Measurements from ENCODE around the gene CAB39. TPM values are rescaled to one million over a fixed set of nuclear protein-coding genes. Genes with fewer than 3 reads are reported as not detected.

The CAB39 gene
- total RNA-seq, 1 donor from 2014 or later: 78.9 TPM

- H3K4me1 ChIP-seq: no peaks in the 10 kb centered on the region
- H3K27me3 ChIP-seq: peaks cover 24% of the 10 kb centered on the region
- ATAC-seq (peak; percentile 67), DNase-seq (peak; percentile 78)
- H3K36me3 ChIP-seq: no peaks in the 10 kb centered on the region
- intact Hi-C loops (cut with DNase I): no loop called here
- TF ChIP-seq CTCF (IDR thresholded peaks at IDR 0.05): peak; percentile 94
- no peak overlapping the region for H3K4me3 ChIP-seq
- H3K9me3 ChIP-seq: no peaks in the 10 kb centered on the region
- H3K27ac ChIP-seq: no peak overlapping the region
Measured at GRCh38 chr2:230849633-230850357, 137.2 kb downstream of the CAB39 start.

- Histone ChIP-seq H3K27ac (no peak overlapping the region), H3K4me1 (no peaks in the 10 kb centered on the region), H3K4me3 (no peak overlapping the region), H3K9me3 (no peaks in the 10 kb centered on the region), H3K36me3 (no peaks in the 10 kb centered on the region), H3K27me3 (peaks cover 25% of the 10 kb centered on the region)
- intact Hi-C loops (cut with DNase I): no loop called here
- ATAC-seq: no peak
- DNase-seq: no peak
- no peak for TF ChIP-seq CTCF (IDR thresholded peaks at IDR 0.05)
Measured at GRCh38 chr2:230850358-230850658, 137.7 kb downstream of the CAB39 start.

- Histone ChIP-seq H3K27ac (no peak overlapping the region), H3K4me3 (no peak overlapping the region), H3K9me3 (no peaks in the 10 kb centered on the region), H3K27me3 (peaks cover 38% of the 10 kb centered on the region), H3K4me1 (no peaks in the 10 kb centered on the region), H3K36me3 (no peaks in the 10 kb centered on the region)
- DNase-seq (no peak), ATAC-seq (no peak)
- TF ChIP-seq CTCF (IDR thresholded peaks at IDR 0.05): no peak
- intact Hi-C loops (cut with DNase I): no loop called here
Measured at GRCh38 chr2:230852113-230852512, 139.5 kb downstream of the CAB39 start.

GRCh38 chr2:230861552-230862255 lies 149.1 kb downstream of the CAB39 start:
- H3K36me3 ChIP-seq: no peaks in the 10 kb centered on the region
- no peak overlapping the region for H3K4me3 ChIP-seq
- H3K27me3 ChIP-seq: peaks cover 33% of the 10 kb centered on the region
- DNase-seq: no peak
- H3K27ac ChIP-seq: no peak overlapping the region
- peaks cover 9% of the 10 kb centered on the region for H3K4me1 ChIP-seq
- no peak for ATAC-seq
- intact Hi-C loops (cut with DNase I): no loop called here
- no peak for TF ChIP-seq CTCF (IDR thresholded peaks at IDR 0.05)
- no peaks in the 10 kb centered on the region for H3K9me3 ChIP-seq

- H3K36me3 ChIP-seq: no peaks in the 10 kb centered on the region
- DNase-seq: no peak
- H3K27me3 ChIP-seq: peaks cover 29% of the 10 kb centered on the region
- no peak for ATAC-seq
- no peak for TF ChIP-seq CTCF (IDR thresholded peaks at IDR 0.05)
- no peak overlapping the region for H3K4me3 ChIP-seq
- intact Hi-C loops (cut with DNase I): no loop called here
- no peaks in the 10 kb centered on the region for H3K9me3 ChIP-seq
- H3K4me1 ChIP-seq: peaks cover 13% of the 10 kb centered on the region
- H3K27ac ChIP-seq: no peak overlapping the region
Measured at GRCh38 chr2:230862292-230862691, 149.7 kb downstream of the CAB39 start.

Measured in upper lobe of right lung (tissue), 1 donor.